ENCODE results near the gene CAP1. TPM values are rescaled to one million over a fixed set of nuclear protein-coding genes. Genes with fewer than 3 reads are reported as not detected.
"Not testable (repeated sequence)": the region's sequence is repeated elsewhere in the genome, so short reads cannot be mapped to it uniquely, and the experiment has no call there.

Gene CAP1
- total RNA-seq, 1 donor from 2014 or later: 79.3 TPM

- Histone ChIP-seq H3K27ac (ENCODE audit: low read depth, low read length) (no peak overlapping the region), H3K4me1 (ENCODE audit: control insufficient read depth in 3 of 3, insufficient read depth in 3 of 3, low read length in 3 of 3) (peaks cover 7 to 9% (median 7%) of the 10 kb centered on the region in 3 donors), H3K27me3 (ENCODE audit: control insufficient read depth in 3 of 3, insufficient read depth in 3 of 3, low read length in 3 of 3) (no peaks in the 10 kb centered on the region), H3K4me3 (ENCODE audit: low read length in 3 of 3) (no peak overlapping the region), H3K9ac (ENCODE audit: low read depth in 1 of 3, low read length in 3 of 3) (no peak overlapping the region), H3K36me3 (ENCODE audit: control insufficient read depth in 3 of 3, insufficient read depth in 3 of 3, low read length in 3 of 3) (no peaks in the 10 kb centered on the region), H3K9me3 (ENCODE audit: control insufficient read depth in 3 of 3, low read length in 3 of 3) (peaks cover 0 to 4% (median 0%) of the 10 kb centered on the region in 3 donors)
Measured at GRCh38 chr1:40030528-40031135, 9.9 kb upstream of the CAP1 start.

- Histone ChIP-seq H3K9ac (ENCODE audit: low read depth in 1 of 3, low read length in 3 of 3) (no peak overlapping the region), H3K4me1 (ENCODE audit: control insufficient read depth in 3 of 3, insufficient read depth in 3 of 3, low read length in 3 of 3) (peaks cover 23 to 26% (median 24%) of the 10 kb centered on the region in 3 donors), H3K9me3 (ENCODE audit: control insufficient read depth in 3 of 3, low read length in 3 of 3) (no peaks in the 10 kb centered on the region), H3K4me3 (ENCODE audit: low read length in 3 of 3) (no peak overlapping the region), H3K36me3 (ENCODE audit: control insufficient read depth in 3 of 3, insufficient read depth in 3 of 3, low read length in 3 of 3) (no peaks in the 10 kb centered on the region), H3K27me3 (ENCODE audit: control insufficient read depth in 3 of 3, insufficient read depth in 3 of 3, low read length in 3 of 3) (no peaks in the 10 kb centered on the region), H3K27ac (ENCODE audit: low read depth, low read length) (no peak overlapping the region)
Measured at GRCh38 chr1:40032240-40032891, 8.2 kb upstream of the CAP1 start.

GRCh38 chr1:40034869-40035268 lies 5.7 kb upstream of the CAP1 start:
- peak overlapping the region; percentile 100 for H3K27ac ChIP-seq (ENCODE audit: low read depth, low read length)
- peaks cover 36 to 47% (median 44%) of the 10 kb centered on the region in 3 donors for H3K4me1 ChIP-seq (ENCODE audit: control insufficient read depth in 3 of 3, insufficient read depth in 3 of 3, low read length in 3 of 3)
- H3K9me3 ChIP-seq (ENCODE audit: control insufficient read depth in 3 of 3, low read length in 3 of 3): no peaks in the 10 kb centered on the region
- no peaks in the 10 kb centered on the region for H3K27me3 ChIP-seq (ENCODE audit: control insufficient read depth in 3 of 3, insufficient read depth in 3 of 3, low read length in 3 of 3)
- no peaks in the 10 kb centered on the region for H3K36me3 ChIP-seq (ENCODE audit: control insufficient read depth in 3 of 3, insufficient read depth in 3 of 3, low read length in 3 of 3)
- H3K9ac ChIP-seq (ENCODE audit: low read depth in 1 of 3, low read length in 3 of 3): peak overlapping the region in 1 of 3 donors; percentile 1
- H3K4me3 ChIP-seq (ENCODE audit: low read length in 3 of 3): no peak overlapping the region

DNA sequence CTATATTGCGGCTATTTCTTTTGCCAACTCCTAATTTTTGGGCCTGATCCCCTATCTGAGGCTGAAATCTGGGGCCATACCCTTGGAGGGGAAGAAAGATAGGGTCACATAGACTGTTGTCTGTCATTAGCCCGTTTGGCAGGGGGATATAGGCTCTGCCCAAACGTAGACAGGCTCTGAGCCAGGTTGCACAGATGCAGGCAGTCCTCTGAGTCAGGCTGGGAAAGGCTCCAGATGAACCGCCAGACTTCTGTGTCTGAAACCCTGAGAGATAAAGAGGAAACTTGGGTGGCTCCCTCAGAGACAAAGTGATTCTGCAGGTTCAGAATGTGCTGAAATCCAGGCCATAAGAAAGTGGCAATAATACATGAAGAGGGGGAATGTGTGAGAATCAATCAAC lies 4.0 kb upstream of the CAP1 start:
- Histone ChIP-seq H3K36me3 (ENCODE audit: control insufficient read depth in 3 of 3, insufficient read depth in 3 of 3, low read length in 3 of 3) (peaks cover 0 to 3% (median 0%) of the 10 kb centered on the region in 3 donors), H3K27ac (ENCODE audit: low read depth, low read length) (peak overlapping the region; percentile 100), H3K4me1 (ENCODE audit: control insufficient read depth in 3 of 3, insufficient read depth in 3 of 3, low read length in 3 of 3) (peaks cover 40 to 57% (median 50%) of the 10 kb centered on the region in 3 donors), H3K9ac (ENCODE audit: low read depth in 1 of 3, low read length in 3 of 3) (peak overlapping the region; percentile 61 to 70 (median 69)), H3K27me3 (ENCODE audit: control insufficient read depth in 3 of 3, insufficient read depth in 3 of 3, low read length in 3 of 3) (no peaks in the 10 kb centered on the region), H3K9me3 (ENCODE audit: control insufficient read depth in 3 of 3, low read length in 3 of 3) (no peaks in the 10 kb centered on the region), H3K4me3 (ENCODE audit: low read length in 3 of 3) (peak overlapping the region; percentile 45 to 59 (median 55))

DNA sequence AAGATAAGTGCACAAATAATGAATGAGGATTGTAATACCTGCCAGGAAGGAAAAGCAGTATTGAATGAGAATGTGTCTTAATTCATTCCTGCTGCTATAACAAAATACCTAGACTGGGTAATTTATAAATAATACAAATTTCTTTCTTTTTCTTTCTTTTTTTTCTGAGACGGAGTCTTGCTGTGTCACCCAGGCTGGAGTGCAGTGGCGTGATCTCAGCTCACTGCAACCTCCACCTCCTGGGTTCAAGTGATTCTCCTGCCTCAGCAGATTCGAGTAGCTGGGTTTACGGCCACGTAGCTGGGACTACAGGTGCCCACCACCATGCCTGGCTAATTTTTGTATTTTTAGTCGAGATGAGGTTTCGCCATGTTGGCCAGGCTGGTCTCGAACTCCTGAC lies 3.3 kb upstream of the CAP1 start:
- H3K36me3 ChIP-seq (ENCODE audit: control insufficient read depth in 3 of 3, insufficient read depth in 3 of 3, low read length in 3 of 3); H3K9me3 ChIP-seq (ENCODE audit: control insufficient read depth in 3 of 3, low read length in 3 of 3); H3K4me3 ChIP-seq (ENCODE audit: low read length in 3 of 3); H3K27me3 ChIP-seq (ENCODE audit: control insufficient read depth in 3 of 3, insufficient read depth in 3 of 3, low read length in 3 of 3): not testable (repeated sequence)
- H3K9ac ChIP-seq (ENCODE audit: low read depth in 1 of 3, low read length in 3 of 3): peak overlapping the region in 2 of 3 donors; percentile 61 to 70
- peak overlapping the region; percentile 100 for H3K27ac ChIP-seq (ENCODE audit: low read depth, low read length)
- H3K4me1 ChIP-seq (ENCODE audit: control insufficient read depth in 3 of 3, insufficient read depth in 3 of 3, low read length in 3 of 3): peaks cover 47 to 62% (median 55%) of the 10 kb centered on the region in 3 donors

- Histone ChIP-seq H3K9me3 (ENCODE audit: control insufficient read depth in 3 of 3, low read length in 3 of 3) (no peaks in the 10 kb centered on the region), H3K27ac (ENCODE audit: low read depth, low read length) (peak overlapping the region; percentile 100), H3K27me3 (ENCODE audit: control insufficient read depth in 3 of 3, insufficient read depth in 3 of 3, low read length in 3 of 3) (no peaks in the 10 kb centered on the region), H3K4me1 (ENCODE audit: control insufficient read depth in 3 of 3, insufficient read depth in 3 of 3, low read length in 3 of 3) (peaks cover 51 to 73% (median 57%) of the 10 kb centered on the region in 3 donors), H3K9ac (ENCODE audit: low read depth in 1 of 3, low read length in 3 of 3) (peak overlapping the region in 2 of 3 donors; percentile 100), H3K36me3 (ENCODE audit: control insufficient read depth in 3 of 3, insufficient read depth in 3 of 3, low read length in 3 of 3) (peaks cover 3 to 6% (median 5%) of the 10 kb centered on the region in 3 donors), H3K4me3 (ENCODE audit: low read length in 3 of 3) (peak overlapping the region in 1 of 3 donors; percentile 99)
Measured at GRCh38 chr1:40038697-40039096, 1.8 kb upstream of the CAP1 start.

- Histone ChIP-seq H3K27ac (ENCODE audit: low read depth, low read length) (peak overlapping the region; percentile 100), H3K4me1 (ENCODE audit: control insufficient read depth in 3 of 3, insufficient read depth in 3 of 3, low read length in 3 of 3) (peaks cover 51 to 73% (median 57%) of the 10 kb centered on the region in 3 donors), H3K27me3 (ENCODE audit: control insufficient read depth in 3 of 3, insufficient read depth in 3 of 3, low read length in 3 of 3) (no peaks in the 10 kb centered on the region), H3K4me3 (ENCODE audit: low read length in 3 of 3) (peak overlapping the region; percentile 95 to 99 (median 99)), H3K9ac (ENCODE audit: low read depth in 1 of 3, low read length in 3 of 3) (peak overlapping the region; percentile 100), H3K9me3 (ENCODE audit: control insufficient read depth in 3 of 3, low read length in 3 of 3) (no peaks in the 10 kb centered on the region), H3K36me3 (ENCODE audit: control insufficient read depth in 3 of 3, insufficient read depth in 3 of 3, low read length in 3 of 3) (peaks cover 3 to 6% (median 5%) of the 10 kb centered on the region in 3 donors)
Measured at GRCh38 chr1:40039245-40039756, 1.2 kb upstream of the CAP1 start.

GRCh38 chr1:40039757-40040510 lies 595 bp upstream of the CAP1 start:
- Histone ChIP-seq H3K27ac (ENCODE audit: low read depth, low read length) (peak overlapping the region; percentile 100), H3K9ac (ENCODE audit: low read depth in 1 of 3, low read length in 3 of 3) (peak overlapping the region; percentile 100), H3K9me3 (ENCODE audit: control insufficient read depth in 3 of 3, low read length in 3 of 3) (no peaks in the 10 kb centered on the region), H3K4me3 (ENCODE audit: low read length in 3 of 3) (peak overlapping the region; percentile 95 to 99 (median 99)), H3K36me3 (ENCODE audit: control insufficient read depth in 3 of 3, insufficient read depth in 3 of 3, low read length in 3 of 3) (peaks cover 3 to 6% (median 5%) of the 10 kb centered on the region in 3 donors), H3K27me3 (ENCODE audit: control insufficient read depth in 3 of 3, insufficient read depth in 3 of 3, low read length in 3 of 3) (no peaks in the 10 kb centered on the region), H3K4me1 (ENCODE audit: control insufficient read depth in 3 of 3, insufficient read depth in 3 of 3, low read length in 3 of 3) (peaks cover 46 to 71% (median 57%) of the 10 kb centered on the region in 3 donors)

- Histone ChIP-seq H3K4me1 (ENCODE audit: control insufficient read depth in 3 of 3, insufficient read depth in 3 of 3, low read length in 3 of 3) (peaks cover 37 to 72% (median 49%) of the 10 kb centered on the region in 3 donors), H3K9me3 (ENCODE audit: control insufficient read depth in 3 of 3, low read length in 3 of 3) (no peaks in the 10 kb centered on the region), H3K9ac (ENCODE audit: low read depth in 1 of 3, low read length in 3 of 3) (peak overlapping the region; percentile 88 to 98 (median 97)), H3K4me3 (ENCODE audit: low read length in 3 of 3) (peak overlapping the region; percentile 93 to 99 (median 93)), H3K27me3 (ENCODE audit: control insufficient read depth in 3 of 3, insufficient read depth in 3 of 3, low read length in 3 of 3) (no peaks in the 10 kb centered on the region), H3K36me3 (ENCODE audit: control insufficient read depth in 3 of 3, insufficient read depth in 3 of 3, low read length in 3 of 3) (peaks cover 3 to 9% (median 5%) of the 10 kb centered on the region in 3 donors), H3K27ac (ENCODE audit: low read depth, low read length) (peak overlapping the region; percentile 100)
Measured at GRCh38 chr1:40041466-40041838, 923 bp downstream of the CAP1 start.

All from skeletal muscle tissue (tissue), 4 donors.